H1 (cell line): ENCODE data around the gene HOTAIR.

ENCODE experiments used
- BRCA1 ChIP-seq: IDR thresholded peaks from 2 replicates; pipeline ENCODE4 v1.6.1; 2012; ENCODE audit warnings: low read depth, low read length, improper control_type of control experiment
- CHD2 ChIP-seq: IDR thresholded peaks from 2 replicates; pipeline ENCODE4 v1.6.1; 2012; ENCODE audit warnings: low read length, improper control_type of control experiment
- CTCF ChIP-seq, 3 experiments: IDR thresholded peaks; 1 replicate in 2 of 3; 2 replicates in 1 of 3; pipeline versions ENCODE4 v1.5.1 to v1.6.1; 2011; ENCODE audit warnings: low read length in 3 of 3, mild to moderate bottlenecking in 3 of 3, inconsistent platforms in 2 of 3, low read depth in 1 of 3, moderate library complexity in 1 of 3; ENCODE audit not compliant: insufficient read depth in 1 of 3; ENCODE audit errors: control extremely low read depth in 1 of 3
- EP300 ChIP-seq, 2 experiments: IDR thresholded peaks; 1 replicate in 1 of 2; 2 replicates in 1 of 2; pipeline ENCODE4 v1.6.1; 2011 to 2012; ENCODE audit warnings: low read depth in 2 of 2, low read length in 2 of 2, mild to moderate bottlenecking in 2 of 2, borderline replicate concordance in 1 of 2, inconsistent platforms in 1 of 2, moderate library complexity in 1 of 2
- EZH2 ChIP-seq: fragments of 200-600 bp; sonication (generic); IDR thresholded peaks from 2 replicates; pipeline ENCODE4 v1.7.1; 2012; ENCODE audit warnings: low read depth, mild to moderate bottlenecking, moderate library complexity, low read length, inconsistent platforms; ENCODE audit not compliant: severe bottlenecking
- JUN ChIP-seq: IDR thresholded peaks from 2 replicates; pipeline ENCODE4 v1.6.1; 2011; ENCODE audit warnings: low read depth, mild to moderate bottlenecking, improper control_type of control experiment, low read length
- JUND ChIP-seq: IDR thresholded peaks from 2 replicates; pipeline ENCODE4 v1.6.1; 2011; ENCODE audit warnings: mild to moderate bottlenecking, improper control_type of control experiment, low read length
- TAF1 ChIP-seq: IDR thresholded peaks from 2 replicates; pipeline ENCODE4 v1.6.1; 2011; ENCODE audit warnings: mild to moderate bottlenecking, low read depth, low read length
- USF2 ChIP-seq: IDR thresholded peaks from 2 replicates; pipeline ENCODE4 v1.6.1; 2011; ENCODE audit warnings: low read length, improper control_type of control experiment

- TF ChIP-seq TAF1, result no peak
- no peak for TF ChIP-seq EZH2
- no peak for TF ChIP-seq CTCF (IDR thresholded peaks at IDR 0.05; ENCODE audit: control extremely low read depth in 1 of 3, insufficient read depth in 1 of 3, low read depth in 1 of 3, low read length in 3 of 3)
- TF ChIP-seq USF2, result no peak
- no peak for TF ChIP-seq CHD2
- TF ChIP-seq JUND, result no peak
- TF ChIP-seq EP300 (IDR thresholded peaks at IDR 0.05; ENCODE audit: borderline replicate concordance in 1 of 2, low read depth in 2 of 2, low read length in 2 of 2), result no peak
- no peak for TF ChIP-seq JUN
- no peak for TF ChIP-seq BRCA1
Observed at GRCh38 chr12:54003625-54004024, 28.9 kb upstream of the HOTAIR start.
